C4-2B (cell line): ENCODE data around the gene PRMT2.

Source experiments
- ZFX ChIP-seq: fragments of 450-650 bp; IDR thresholded peaks from 2 replicates; pipeline ENCODE4 v1.6.1; 2017
- TF ChIP-seq, protein P1 (sequence below): fragments of 450-650 bp; conservative IDR thresholded peaks from 2 replicates; pipeline ENCODE4 v1.5.1; 2017; ENCODE audit warnings: mild to moderate bottlenecking

DNA sequence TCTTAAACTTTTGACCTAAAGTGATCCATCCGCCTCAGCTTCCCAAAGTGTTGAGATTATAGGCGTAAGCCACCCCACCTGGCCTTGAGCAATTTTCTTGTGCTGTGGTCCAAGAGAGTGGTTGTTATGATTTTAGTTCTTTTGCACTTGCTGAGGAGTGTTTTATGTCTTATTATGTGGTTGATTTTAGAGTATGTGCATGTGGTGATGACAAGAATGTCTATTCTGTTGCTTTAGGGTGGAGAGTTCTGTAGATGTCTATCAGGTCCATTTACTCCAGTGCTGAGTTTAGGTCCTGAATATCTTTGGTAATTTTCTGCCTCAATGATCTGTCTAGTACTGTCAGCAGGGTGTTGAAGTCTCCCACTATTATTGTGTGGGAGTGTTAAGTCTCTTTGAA, 19.4 kb upstream of the PRMT2 start:
- TF ChIP-seq, protein P1, sequence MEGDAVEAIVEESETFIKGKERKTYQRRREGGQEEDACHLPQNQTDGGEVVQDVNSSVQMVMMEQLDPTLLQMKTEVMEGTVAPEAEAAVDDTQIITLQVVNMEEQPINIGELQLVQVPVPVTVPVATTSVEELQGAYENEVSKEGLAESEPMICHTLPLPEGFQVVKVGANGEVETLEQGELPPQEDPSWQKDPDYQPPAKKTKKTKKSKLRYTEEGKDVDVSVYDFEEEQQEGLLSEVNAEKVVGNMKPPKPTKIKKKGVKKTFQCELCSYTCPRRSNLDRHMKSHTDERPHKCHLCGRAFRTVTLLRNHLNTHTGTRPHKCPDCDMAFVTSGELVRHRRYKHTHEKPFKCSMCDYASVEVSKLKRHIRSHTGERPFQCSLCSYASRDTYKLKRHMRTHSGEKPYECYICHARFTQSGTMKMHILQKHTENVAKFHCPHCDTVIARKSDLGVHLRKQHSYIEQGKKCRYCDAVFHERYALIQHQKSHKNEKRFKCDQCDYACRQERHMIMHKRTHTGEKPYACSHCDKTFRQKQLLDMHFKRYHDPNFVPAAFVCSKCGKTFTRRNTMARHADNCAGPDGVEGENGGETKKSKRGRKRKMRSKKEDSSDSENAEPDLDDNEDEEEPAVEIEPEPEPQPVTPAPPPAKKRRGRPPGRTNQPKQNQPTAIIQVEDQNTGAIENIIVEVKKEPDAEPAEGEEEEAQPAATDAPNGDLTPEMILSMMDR = no peak
- no peak for TF ChIP-seq ZFX
